H9 (cell line): Measurements from ENCODE around the gene NOL9. TPM values are rescaled to one million over a fixed set of nuclear protein-coding genes. Genes with fewer than 3 reads are reported as not detected.

Source experiments
- DNase-seq: peaks from one replicate; pipeline ENCODE4 v3.0.0-alpha.2; 2017
- H2AFZ ChIP-seq: one replicate; pipeline ENCODE4 v1.6.1; 2013; ENCODE audit warnings: mild to moderate bottlenecking, low read length, control low read depth, moderate library complexity
- H2AK5ac ChIP-seq: 2 replicates; pipeline ENCODE4 v1.6.1; 2013; ENCODE audit warnings: low read length, control low read depth, mixed read lengths; ENCODE audit not compliant: insufficient read length
- H2BK120ac ChIP-seq: one replicate; pipeline ENCODE4 v1.6.1; 2013; ENCODE audit warnings: low read depth, mild to moderate bottlenecking, low read length, control low read depth, inconsistent platforms; ENCODE audit not compliant: poor library complexity, severe bottlenecking
- H2BK12ac ChIP-seq: 2 replicates; pipeline ENCODE4 v1.6.1; 2013; ENCODE audit warnings: low read length, control low read depth, mixed read lengths, low read depth; ENCODE audit not compliant: insufficient read length
- H2BK15ac ChIP-seq: 2 replicates; pipeline ENCODE4 v1.6.1; 2013; ENCODE audit warnings: low read depth, low read length, control low read depth
- H2BK20ac ChIP-seq: one replicate; pipeline ENCODE4 v1.6.1; 2013; ENCODE audit warnings: low read depth, mild to moderate bottlenecking, low read length, control low read depth, inconsistent platforms; ENCODE audit not compliant: poor library complexity, severe bottlenecking
- H2BK5ac ChIP-seq: 2 replicates; pipeline ENCODE4 v1.6.1; 2013; ENCODE audit warnings: low read length, control low read depth, mixed read lengths; ENCODE audit not compliant: insufficient read length
- H3K14ac ChIP-seq: 2 replicates; pipeline ENCODE4 v1.6.1; 2013; ENCODE audit warnings: low read length, control low read depth; ENCODE audit not compliant: insufficient read depth
- H3K18ac ChIP-seq: 2 replicates; pipeline ENCODE4 v1.6.1; 2013; ENCODE audit warnings: low read depth, mild to moderate bottlenecking, mixed read lengths, low read length, control low read depth; ENCODE audit not compliant: insufficient read length
- H3K23ac ChIP-seq: 2 replicates; pipeline ENCODE4 v1.6.1; 2013; ENCODE audit warnings: low read length, control low read depth, mixed read lengths, low read depth; ENCODE audit not compliant: insufficient read length
- H3K23me2 ChIP-seq: 2 replicates; pipeline ENCODE4 v1.6.1; 2013; ENCODE audit warnings: low read depth, mild to moderate bottlenecking, mixed read lengths, low read length, control low read depth; ENCODE audit not compliant: insufficient read length, poor library complexity, severe bottlenecking
- H3K27ac ChIP-seq: 2 replicates; pipeline ENCODE4 v1.5.1; 2013; ENCODE audit warnings: low read length, control low read depth, mixed read lengths, low read depth; ENCODE audit not compliant: insufficient read length
- H3K27me3 ChIP-seq: 2 replicates; pipeline ENCODE4 v1.6.1; 2013; ENCODE audit warnings: low read length, control low read depth, inconsistent platforms; ENCODE audit not compliant: insufficient read depth
- H3K4ac ChIP-seq: 2 replicates; pipeline ENCODE4 v1.6.1; 2013; ENCODE audit warnings: low read depth, mild to moderate bottlenecking, control low read depth, inconsistent platforms, low read length, moderate library complexity
- H3K4me1 ChIP-seq: 2 replicates; pipeline ENCODE4 v1.6.1; 2013; ENCODE audit warnings: low read length, control low read depth, inconsistent platforms; ENCODE audit not compliant: insufficient read depth
- H3K4me2 ChIP-seq: 2 replicates; pipeline ENCODE4 v1.6.1; 2013; ENCODE audit warnings: low read length, control low read depth, mixed read lengths; ENCODE audit not compliant: insufficient read length, insufficient read depth
- H3K56ac ChIP-seq: 2 replicates; pipeline ENCODE4 v1.6.1; 2013; ENCODE audit warnings: low read depth, mild to moderate bottlenecking, mixed read lengths, low read length, control low read depth; ENCODE audit not compliant: insufficient read length
- H3K79me1 ChIP-seq: 2 replicates; pipeline ENCODE4 v1.6.1; 2013; ENCODE audit warnings: low read depth, mild to moderate bottlenecking, moderate library complexity, low read length, control low read depth, inconsistent platforms; ENCODE audit not compliant: insufficient read depth, poor library complexity, severe bottlenecking
- H3K79me2 ChIP-seq: 2 replicates; pipeline ENCODE4 v1.6.1; 2013; ENCODE audit warnings: low read length, control low read depth, inconsistent platforms; ENCODE audit not compliant: insufficient read depth
- H3K9ac ChIP-seq: 2 replicates; pipeline ENCODE4 v1.6.1; 2013; ENCODE audit warnings: low read length, control low read depth, mixed read lengths; ENCODE audit not compliant: insufficient read length; ENCODE audit errors: extremely low read depth
- H3K9me3 ChIP-seq: one replicate; pipeline ENCODE4 v1.6.1; 2013; ENCODE audit warnings: low read depth, low read length, inconsistent platforms; ENCODE audit not compliant: control insufficient read depth
- H3T11ph ChIP-seq: one replicate; pipeline ENCODE4 v1.6.1; 2013; ENCODE audit warnings: mild to moderate bottlenecking, low read length, control low read depth, inconsistent platforms
- H4K20me1 ChIP-seq: one replicate; pipeline ENCODE4 v1.6.1; 2013; ENCODE audit not compliant: control insufficient read depth, insufficient read length, insufficient read depth
- H4K5ac ChIP-seq: 2 replicates; pipeline ENCODE4 v1.6.1; 2013; ENCODE audit warnings: low read depth, mild to moderate bottlenecking, mixed read lengths, low read length, control low read depth; ENCODE audit not compliant: insufficient read length
- H4K8ac ChIP-seq: replicated peaks from 2 replicates; pipeline ENCODE4 v1.6.1; 2013; ENCODE audit warnings: low read length, control low read depth, mixed read lengths, low read depth; ENCODE audit not compliant: insufficient read length
- H4K91ac ChIP-seq: 2 replicates; pipeline ENCODE4 v1.6.1; 2013; ENCODE audit warnings: low read depth, mild to moderate bottlenecking, moderate library complexity, mixed read lengths, low read length, control low read depth; ENCODE audit not compliant: insufficient read length
- H3K27ac Mint-ChIP-seq, 3 experiments: 2 replicates in 2 of 3; 3 replicates in 1 of 3; pipeline ENCODE4 v1.8.0; 2020 to 2021; ENCODE audit warnings: mixed read lengths in 3 of 3, mild to moderate bottlenecking in 1 of 3, moderate library complexity in 1 of 3
- H3K27me3 Mint-ChIP-seq: 2 replicates; pipeline ENCODE4 v1.8.0; 2021; ENCODE audit warnings: low read depth, mild to moderate bottlenecking, moderate library complexity, mixed read lengths
- H3K36me3 Mint-ChIP-seq, 3 experiments: 2 replicates in 2 of 3; 3 replicates in 1 of 3; pipeline ENCODE4 v1.8.0; 2020 to 2021; ENCODE audit warnings: low read depth in 3 of 3, mixed read lengths in 3 of 3; ENCODE audit not compliant: insufficient read depth in 1 of 3
- H3K4me1 Mint-ChIP-seq, 2 experiments: 2 replicates each; pipeline ENCODE4 v1.8.0; 2020; ENCODE audit warnings: mixed read lengths in 2 of 2
- H3K4me3 Mint-ChIP-seq, 2 experiments: 2 replicates in 1 of 2; 3 replicates in 1 of 2; pipeline ENCODE4 v1.8.0; 2020 to 2021; ENCODE audit warnings: mild to moderate bottlenecking in 2 of 2, mixed read lengths in 2 of 2, moderate library complexity in 1 of 2
- H3K9me3 Mint-ChIP-seq, 2 experiments: 2 replicates in 1 of 2; 3 replicates in 1 of 2; pipeline ENCODE4 v1.8.0; 2020; ENCODE audit warnings: mild to moderate bottlenecking in 2 of 2, mixed read lengths in 2 of 2, moderate library complexity in 1 of 2
- CTCF ChIP-seq: fragments of 200-600 bp; sonication (generic); conservative IDR thresholded peaks from 3 replicates; pipeline ENCODE4 v1.8.0; 2021; ENCODE audit warnings: antibody characterized with exemption, mild to moderate bottlenecking
- WGBS: extraction: QIAGEN DNeasy Blood & Tissue Kit; methylation state at CpG from one replicate; pipeline ENCODE4 v1.1.7; 2013; ENCODE audit warnings: missing lambda C conversion rate, low lambda C conversion rate, mixed read lengths; ENCODE audit not compliant: insufficient read length; ENCODE audit errors: extremely low coverage; 5-methylcytosine and 5-hydroxymethylcytosine counted together
- total RNA-seq: library from RNA; stranded (reverse); gene quantifications from 2 replicates; pipeline ENCODE4 v1.2.1, GENCODE V29; 2021

NOL9 gene
- total RNA-seq, 1 experiment from 2014 or later: 50.4 TPM

- H3K36me3 Mint-ChIP-seq: peaks cover 0 to 9% (median 2%) of the 10 kb centered on the region in 3 experiments; a peak in 4 of 7 replicates
- no peak overlapping the region for H2AFZ ChIP-seq
- peaks cover 17% of the 10 kb centered on the region for H3K27me3 Mint-ChIP-seq
- no peak overlapping the region for H2BK120ac ChIP-seq
- H2BK12ac ChIP-seq: no peak overlapping the region
- H3K4me1 ChIP-seq: no peaks in the 10 kb centered on the region; the same call in 1 of the 2 replicates
- H3K79me2 ChIP-seq: no peaks in the 10 kb centered on the region
- DNase-seq: no peak
- no peak overlapping the region for H2AK5ac ChIP-seq
- H3K18ac ChIP-seq: peak overlapping the region; percentile 18
- no peaks in the 10 kb centered on the region for H4K20me1 ChIP-seq
- H4K5ac ChIP-seq: no peak overlapping the region
- no peak overlapping the region for H4K8ac ChIP-seq
- no peaks in the 10 kb centered on the region for H3K9me3 ChIP-seq
- no CpG with 5 or more reads among the region's 14 CpGs for WGBS
- no peak overlapping the region for H3K23ac ChIP-seq
- H3K9ac ChIP-seq: no peak overlapping the region
- no peak overlapping the region for H4K91ac ChIP-seq
- peaks cover 16 to 17% of the 10 kb centered on the region in 2 experiments for H3K4me1 Mint-ChIP-seq
- H3K4me2 ChIP-seq: peak overlapping the region; percentile 60
- H3K9me3 Mint-ChIP-seq: no peaks in the 10 kb centered on the region; a peak in 1 of 5 replicates
- no peak overlapping the region for H3K4ac ChIP-seq
- H3K14ac ChIP-seq: peak overlapping the region; percentile 27
- peaks cover 4% of the 10 kb centered on the region for H3K79me1 ChIP-seq
- H3K27ac Mint-ChIP-seq: peak overlapping the region; percentile 75 to 87 (median 76); a peak in 3 of 7 replicates
- no peak overlapping the region for H2BK15ac ChIP-seq
- H3K56ac ChIP-seq: no peak overlapping the region
- no peak overlapping the region for H3K27ac ChIP-seq
- H2BK20ac ChIP-seq: no peak overlapping the region
- H3K27me3 ChIP-seq: no peaks in the 10 kb centered on the region
- no peak overlapping the region for H3T11ph ChIP-seq
- peak overlapping the region; percentile 92 to 95; a peak in 4 of 5 replicates for H3K4me3 Mint-ChIP-seq
- peaks cover 7% of the 10 kb centered on the region for H3K23me2 ChIP-seq
- TF ChIP-seq CTCF: no peak
- no peak overlapping the region for H2BK5ac ChIP-seq
Observed at GRCh38 chr1:6578624-6579373, 24.5 kb upstream of the NOL9 start.
